GM18517 (cell line): ENCODE measurements around the gene AGK.

Experiments
- ATAC-seq: cut with Tn5 transposase; IDR thresholded peaks from one replicate; pipeline ENCODE4 v1.9.1; 2021; ENCODE audit warnings: mild to moderate bottlenecking, moderate library complexity; ENCODE audit not compliant: unreplicated experiment

AGK gene

GRCh38 chr7:141701489-141702046 is 150.4 kb downstream of the AGK start:
- ATAC-seq = peak; percentile 59

GRCh38 chr7:141702047-141702567 is 150.9 kb downstream of the AGK start, which contains the start of gene DENND11:
Gene DENND11, minus strand, starts transcription at chr7:141702166. Its CDS starts 13 bp downstream, at chr7:141702153.
- ATAC-seq = peak; percentile 67

- no peak for ATAC-seq
These were observed 151.7 kb downstream of the AGK start for GRCh38 chr7:141702892-141703291.

- ATAC-seq = no peak
These were observed 152.9 kb downstream of the AGK start for GRCh38 chr7:141704112-141704511.

DNA sequence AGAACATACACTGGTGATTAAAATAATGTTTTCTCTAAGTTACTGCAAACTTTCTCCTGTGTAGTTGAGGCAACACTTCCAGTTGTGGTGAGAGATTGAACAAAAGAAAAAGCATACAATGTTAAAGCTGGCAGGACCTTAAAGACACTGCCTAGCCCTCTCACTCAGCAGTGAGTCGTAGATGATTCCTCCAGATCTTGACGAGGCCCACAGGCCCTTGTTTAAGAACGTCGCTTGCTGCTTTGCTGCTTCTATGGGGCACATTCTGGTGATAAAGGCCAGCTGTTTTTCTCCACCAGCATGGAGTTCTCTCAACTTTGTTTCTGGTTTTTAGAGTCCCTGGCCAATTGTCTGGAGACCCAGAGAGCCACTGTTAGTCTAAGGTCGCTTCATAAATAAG is 153.5 kb downstream of the AGK start:
- ATAC-seq = no peak
